ENCODE results near the gene SOX1.
A peak's percentile ranks its signal among the peaks of the same experiment; 100 is the strongest.

Gene SOX1

DNA sequence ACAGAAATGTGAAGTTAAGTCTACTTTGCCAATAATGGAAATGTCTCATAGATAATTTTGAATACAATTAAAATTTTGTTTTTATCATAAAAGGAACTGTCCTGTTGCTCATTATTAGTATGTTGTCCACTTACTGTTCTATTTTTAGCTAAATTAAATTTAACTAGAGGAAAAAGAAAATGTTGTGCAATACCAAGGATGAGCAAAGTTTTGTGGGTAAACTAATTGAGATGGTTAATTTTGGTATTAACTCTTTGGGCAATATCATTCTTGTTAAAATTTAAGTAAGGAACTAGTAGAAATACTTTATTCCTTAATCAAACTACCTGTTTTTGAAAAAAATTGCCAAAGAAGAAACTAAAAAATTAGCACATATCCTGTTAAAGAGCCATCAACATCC, 43.5 kb downstream of the SOX1 start:
- no peak for DNase-seq

DNA sequence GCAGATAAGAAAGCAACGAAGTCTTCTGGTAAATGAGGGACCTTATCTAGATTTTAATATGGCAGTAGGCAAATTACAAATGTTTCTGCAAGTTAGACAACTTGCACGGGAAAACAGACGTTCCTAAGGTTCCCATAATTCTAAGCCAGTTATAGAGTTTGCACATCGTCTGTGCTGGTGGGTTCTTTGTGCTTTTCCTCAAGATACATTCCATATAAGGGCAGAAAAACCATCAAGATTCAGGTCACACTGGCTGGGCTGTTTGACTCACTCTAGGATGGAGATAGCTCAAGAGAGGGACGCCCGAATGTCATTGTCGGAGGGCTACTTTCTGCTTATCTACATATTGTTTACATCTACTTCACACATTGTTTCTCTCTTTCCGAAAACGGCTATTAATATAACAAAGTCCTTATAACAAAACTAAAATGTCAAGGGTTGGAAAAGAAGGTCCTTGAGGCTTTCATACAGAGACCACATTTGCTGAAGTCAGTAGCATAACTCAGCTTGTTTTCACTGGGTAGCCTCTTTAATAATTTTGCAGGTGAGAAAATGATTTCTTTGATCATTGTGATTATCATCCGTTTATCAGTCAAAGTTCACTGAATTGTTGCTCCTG, 44.4 kb downstream of the SOX1 start:
- DNase-seq: no peak

DNA sequence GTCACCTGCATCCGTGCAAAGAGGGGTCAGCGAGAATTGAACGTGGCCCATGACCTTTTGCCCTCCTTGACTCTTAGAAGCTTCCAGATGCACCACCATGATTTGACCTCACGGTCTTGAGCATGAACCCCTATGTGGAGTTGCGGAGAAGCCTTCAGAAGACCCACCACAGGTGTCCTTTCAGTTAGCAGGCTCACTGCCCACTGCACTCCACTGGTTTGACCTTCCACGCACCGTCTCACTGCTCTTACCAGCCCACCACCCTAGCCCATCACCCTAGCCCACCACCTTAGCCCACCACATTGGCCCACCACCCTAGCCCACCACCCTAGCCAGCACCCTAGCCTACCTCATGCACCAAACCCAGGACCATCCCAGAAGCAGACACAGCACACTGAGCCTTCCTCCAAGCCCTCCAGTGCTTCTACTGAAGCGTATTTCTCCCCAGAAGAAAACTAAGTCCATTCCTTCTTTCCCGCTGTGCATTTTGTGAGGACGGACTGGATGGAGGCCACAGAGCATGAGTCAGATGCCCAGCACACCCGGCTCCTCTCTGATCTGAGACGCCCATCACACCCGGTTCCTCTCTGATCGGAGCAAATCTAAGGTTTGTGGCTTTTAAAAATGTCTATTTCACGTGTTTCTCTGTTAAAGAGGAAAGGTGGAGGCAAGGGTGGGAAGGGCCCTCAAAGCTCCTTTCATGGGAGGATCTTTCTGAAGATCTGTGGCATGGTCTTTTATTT, 45.8 kb downstream of the SOX1 start:
- no peak for DNase-seq

DNA sequence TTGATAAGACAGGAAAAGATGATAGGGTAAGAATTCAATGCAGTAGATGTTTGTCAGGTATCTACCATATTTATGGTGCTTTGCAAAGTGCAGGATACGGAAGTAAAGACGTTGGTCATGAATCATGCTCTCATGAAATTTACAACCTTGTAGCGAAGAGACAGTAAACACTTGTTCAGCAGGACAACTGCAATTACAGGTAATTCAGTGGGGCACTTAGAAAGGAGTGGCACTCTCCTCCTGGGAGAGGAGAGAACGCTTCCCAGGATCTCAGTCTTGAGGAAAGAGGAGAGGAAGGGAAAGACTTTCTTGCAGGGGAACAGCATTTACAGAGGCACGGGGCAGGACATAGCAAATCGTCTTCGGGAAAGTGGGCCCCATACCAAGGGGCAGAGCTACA, 46.4 kb downstream of the SOX1 start:
- peak; percentile 42 for DNase-seq

DNA sequence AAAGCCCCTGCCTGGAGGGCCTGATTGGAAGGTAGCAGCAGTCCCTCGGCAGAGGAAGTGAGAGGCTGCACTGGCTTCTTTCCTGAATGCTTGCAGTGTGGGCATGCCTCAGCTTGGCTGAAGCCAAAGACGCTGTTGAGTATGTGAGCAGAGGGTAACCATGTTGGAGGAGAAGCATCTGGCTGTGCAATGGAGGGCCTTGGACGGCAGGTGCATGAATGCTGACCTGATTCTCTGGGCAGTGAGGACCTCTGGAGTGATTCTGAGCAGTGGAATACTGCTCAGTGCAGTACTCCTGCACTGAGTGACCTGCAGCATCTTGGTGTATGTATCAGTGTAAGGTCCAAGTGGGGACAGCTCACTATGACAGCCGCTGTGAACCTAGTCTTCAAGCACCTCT, 46.9 kb downstream of the SOX1 start:
- no peak for DNase-seq

DNA sequence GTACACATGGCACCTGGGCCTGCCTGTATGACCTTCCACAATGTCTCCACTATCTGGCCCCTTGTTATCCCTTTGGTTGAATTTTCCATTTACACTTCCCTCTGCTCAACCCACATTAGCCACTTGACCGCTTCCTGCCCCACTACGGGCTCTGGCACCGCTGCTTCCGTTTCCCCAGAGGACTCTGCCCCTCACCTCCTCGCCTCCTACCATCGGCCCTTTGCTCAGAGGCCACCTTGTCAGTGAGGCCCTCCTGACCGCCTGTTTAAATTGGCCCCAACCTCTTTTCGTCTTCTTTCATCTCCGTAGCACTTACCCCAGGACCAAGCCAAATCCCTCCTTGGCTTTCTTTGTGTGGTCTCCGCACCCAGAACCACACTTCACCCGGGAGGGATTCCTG, 47.4 kb downstream of the SOX1 start:
- DNase-seq: no peak

DNA sequence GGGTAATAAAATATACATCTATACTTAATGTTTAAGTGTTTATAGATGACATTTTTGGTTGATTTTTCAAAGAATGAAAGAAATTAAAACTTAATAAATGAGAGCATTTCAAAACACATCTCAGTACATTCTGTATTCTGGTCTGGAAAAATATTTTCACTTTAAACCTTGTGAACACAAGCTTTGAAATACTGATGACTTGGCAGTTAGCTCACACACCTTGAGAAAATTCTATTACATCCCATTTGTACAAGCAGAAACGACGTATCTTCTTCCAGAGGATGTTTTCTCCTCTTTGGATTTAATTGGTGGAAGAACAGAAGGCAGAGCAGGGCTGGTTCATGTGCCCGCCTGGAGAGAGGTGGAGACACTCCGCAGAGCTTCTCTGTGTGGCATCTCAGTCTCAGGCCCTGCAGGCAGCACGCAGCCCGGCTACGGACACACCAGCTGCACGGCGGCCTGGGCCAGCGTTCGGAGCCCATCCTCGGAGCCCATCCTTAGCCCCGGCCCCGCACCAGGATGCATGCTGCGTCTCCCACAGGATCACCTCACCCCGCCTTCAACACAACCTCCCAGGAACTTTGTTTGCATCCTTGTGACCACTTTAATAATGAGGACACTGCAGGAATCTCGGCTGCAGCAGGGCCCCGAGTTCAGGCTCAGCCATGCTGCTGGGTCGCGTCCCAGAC, 48.6 kb downstream of the SOX1 start:
- DNase-seq: no peak

DNA sequence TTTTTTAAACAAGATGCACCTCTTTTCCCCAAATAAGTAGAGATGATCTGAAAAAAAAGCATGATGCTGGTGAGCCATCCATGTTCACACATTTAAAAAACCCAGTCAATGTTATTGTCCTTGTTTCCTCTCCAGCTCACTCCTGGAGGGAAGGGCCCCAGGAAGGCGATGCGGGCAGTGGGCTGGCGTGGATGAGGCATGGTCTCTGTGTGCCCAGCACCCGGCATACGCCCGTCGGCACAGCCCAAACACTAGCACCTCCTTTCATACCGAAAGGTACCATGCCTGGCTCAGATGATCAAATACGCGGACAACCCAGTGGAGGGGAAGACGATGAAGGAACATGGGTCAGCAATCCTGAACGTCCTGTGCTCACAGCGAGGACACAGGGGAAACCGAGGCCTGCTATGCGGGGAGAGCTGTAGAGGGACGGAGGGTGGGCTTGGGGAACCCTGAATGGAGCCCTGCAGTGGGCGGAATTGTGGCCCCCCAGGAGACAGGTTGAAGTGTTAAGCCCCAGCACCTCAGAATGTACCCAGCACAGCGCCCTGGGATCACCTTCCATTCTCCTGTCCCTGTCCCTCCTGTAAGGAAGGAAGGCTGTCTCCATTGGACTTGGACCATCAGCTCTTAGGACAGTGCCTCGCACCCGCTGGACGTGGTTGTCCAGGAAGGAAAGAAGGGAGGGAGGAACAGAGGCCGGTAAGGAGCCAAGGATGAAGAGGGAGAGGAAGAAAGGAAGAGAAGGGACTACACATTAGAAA, 49.4 kb downstream of the SOX1 start:
- DNase-seq: no peak

DNA sequence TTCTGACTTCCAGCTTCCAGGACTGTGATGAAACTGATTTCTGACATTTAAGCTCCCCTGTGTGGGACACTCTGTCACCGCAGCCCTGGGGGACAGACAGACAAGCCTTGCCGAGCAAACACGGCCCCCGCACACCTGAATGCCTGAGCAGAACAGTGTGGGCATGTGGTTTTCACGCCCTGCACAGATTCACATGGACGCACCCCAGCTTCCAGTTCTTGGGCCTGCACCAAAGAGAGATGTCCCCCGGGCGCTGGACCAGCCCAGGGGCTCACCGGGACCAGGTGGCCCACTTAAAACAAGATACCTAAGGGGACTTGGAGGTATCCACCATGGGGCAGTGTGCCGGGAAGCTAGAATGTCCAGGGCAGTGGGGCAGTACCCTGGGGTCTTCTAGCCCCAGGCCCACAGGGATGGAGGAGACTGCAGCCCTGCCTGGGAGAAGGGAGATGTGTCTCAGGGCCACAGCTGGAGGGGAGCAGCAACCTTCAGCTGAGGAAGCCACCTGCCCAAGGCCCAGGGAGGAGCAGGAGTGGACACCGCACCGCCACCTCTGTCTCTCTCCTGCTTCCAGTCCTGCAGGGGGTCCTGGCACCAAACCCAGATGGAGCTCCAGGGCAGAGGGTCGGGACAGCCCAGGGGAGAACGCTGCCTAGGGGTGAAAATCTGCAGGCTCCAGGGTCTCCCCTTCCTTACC, 50.5 kb downstream of the SOX1 start:
- DNase-seq: no peak

DNA sequence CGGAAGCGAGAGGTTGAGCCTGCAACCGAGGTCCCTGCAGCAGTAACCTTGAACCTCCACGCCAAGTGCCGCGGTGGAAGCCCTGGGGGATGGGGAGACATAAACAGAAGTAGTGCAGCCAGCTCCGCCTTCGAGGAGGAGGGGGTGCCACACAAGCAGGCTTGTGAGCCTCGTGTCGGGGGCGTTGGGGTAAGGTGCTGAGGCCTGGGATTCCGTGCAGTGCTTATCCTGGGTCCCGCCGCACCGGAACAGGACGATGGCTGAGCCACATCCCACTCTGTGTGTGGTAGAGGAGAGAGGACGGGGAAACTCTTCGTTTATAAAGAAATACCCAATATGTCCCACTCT, 51.0 kb downstream of the SOX1 start:
- no peak for DNase-seq

DNA sequence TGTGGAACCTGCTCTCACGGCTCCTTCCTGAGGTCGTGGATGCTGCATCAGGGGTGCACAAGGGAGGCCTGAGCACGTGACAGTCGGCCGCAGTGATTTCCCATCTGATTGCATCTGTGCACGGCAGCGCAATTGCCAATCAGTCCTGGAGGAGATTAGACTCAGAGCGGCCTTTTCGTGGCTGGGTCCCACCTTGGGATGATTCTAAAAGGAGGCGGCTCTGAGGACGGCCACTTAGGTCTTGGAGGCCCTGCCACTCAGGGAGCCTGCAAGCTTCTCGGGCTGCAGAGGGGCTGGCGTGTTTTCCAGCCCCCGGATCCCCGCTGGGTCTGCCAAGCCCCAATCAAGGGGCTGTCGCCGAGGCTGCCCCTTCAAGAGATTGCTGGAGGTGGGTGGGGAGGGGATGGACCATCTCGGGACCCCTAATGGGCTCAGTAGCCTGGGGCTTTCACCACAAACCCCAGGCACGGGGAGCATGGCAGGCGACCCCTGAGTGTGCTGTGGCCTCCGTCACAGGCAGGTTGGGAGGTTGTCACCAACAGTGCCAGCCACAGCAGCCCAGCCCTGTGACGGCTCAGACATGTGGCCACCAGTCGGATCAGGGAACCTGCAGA, 51.6 kb downstream of the SOX1 start:
- DNase-seq: no peak

DNA sequence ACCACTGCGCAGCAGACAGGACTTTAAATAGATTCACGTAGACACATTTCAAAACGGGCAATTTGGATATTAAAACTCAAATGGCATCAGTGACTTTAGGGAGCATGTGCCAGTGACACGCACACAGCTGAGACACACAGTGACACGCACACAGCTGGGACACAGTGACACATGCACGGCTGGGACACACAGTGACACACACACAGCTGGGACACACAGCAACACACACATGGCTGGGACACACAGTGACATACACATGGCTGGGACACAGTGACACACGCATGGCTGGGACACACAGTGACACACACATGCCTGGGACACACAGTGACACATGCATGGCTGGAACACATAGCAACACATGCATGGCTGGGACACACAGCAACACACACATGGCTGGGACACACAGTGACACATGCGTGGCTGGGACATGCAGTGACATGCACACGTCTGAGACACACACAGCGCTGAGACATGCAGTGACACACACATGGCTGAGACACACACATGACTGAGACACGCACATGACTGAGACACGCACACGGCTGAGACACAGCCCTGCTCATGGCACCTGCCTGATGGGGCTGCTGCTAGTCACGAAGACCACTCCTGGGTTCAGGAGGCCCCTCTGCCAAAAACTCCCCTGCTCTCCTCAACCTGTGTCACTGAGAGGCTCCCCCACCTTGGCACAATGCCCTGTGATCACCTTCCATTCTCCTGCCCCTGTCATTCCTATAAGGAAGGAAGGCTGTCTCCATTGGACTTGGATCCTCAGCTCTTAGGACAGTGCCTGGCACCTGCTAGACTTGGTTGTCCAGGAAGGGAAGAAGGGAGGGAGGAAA, 52.5 kb downstream of the SOX1 start:
- DNase-seq: no peak

DNA sequence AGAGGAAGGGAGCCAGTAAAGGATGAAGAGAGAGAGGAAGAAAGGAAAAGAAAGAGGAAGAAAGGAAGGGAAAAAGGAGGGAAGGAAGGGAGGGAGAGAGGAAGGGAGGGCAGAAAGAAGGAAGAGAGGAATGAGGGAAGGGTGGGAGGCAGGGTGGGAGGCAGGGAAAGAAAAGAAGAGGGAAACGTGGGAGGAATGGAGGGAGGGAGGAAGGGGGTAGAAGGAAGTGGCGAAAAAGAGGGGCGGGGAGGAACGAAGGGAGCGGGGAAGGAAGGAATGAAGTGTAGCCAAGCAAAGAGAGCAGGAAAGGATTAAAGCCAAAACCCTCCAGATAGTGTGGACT, 53.1 kb downstream of the SOX1 start:
- DNase-seq: no peak
